Fibroblast of lung (primary cell): ENCODE results near the gene B3GALNT2. TPM values are rescaled to one million over a fixed set of nuclear protein-coding genes. Genes with fewer than 3 reads are reported as not detected.
A peak's percentile ranks its signal among the peaks of the same experiment; 100 is the strongest.

ENCODE experiments used
- DNase-seq, 2 donors: peaks; one replicate each; pipeline versions ENCODE4 v3.0.0 to v3.0.0-alpha.2; 2010; ENCODE audit warnings: low read depth in 2 of 2
- H2AFZ ChIP-seq: 2 replicates; pipeline ENCODE4 v1.5.1; 2012; ENCODE audit warnings: low read length, control low read depth, inconsistent platforms
- H3K27ac ChIP-seq: 2 replicates; pipeline ENCODE4 v1.5.1; 2011; ENCODE audit warnings: low read length, control low read depth; ENCODE audit not compliant: insufficient read depth
- H3K27me3 ChIP-seq: 2 replicates; pipeline ENCODE4 v1.5.1; 2011; ENCODE audit warnings: mild to moderate bottlenecking, low read length; ENCODE audit not compliant: control insufficient read depth, insufficient read depth
- H3K36me3 ChIP-seq: 2 replicates; pipeline ENCODE4 v1.5.1; 2011; ENCODE audit warnings: low read length; ENCODE audit not compliant: control insufficient read depth, insufficient read depth
- H3K4me1 ChIP-seq: 2 replicates; pipeline ENCODE4 v1.5.1; 2011; ENCODE audit warnings: low read length; ENCODE audit not compliant: control insufficient read depth, insufficient read depth; ENCODE audit errors: extremely low read depth
- H3K4me2 ChIP-seq: 2 replicates; pipeline ENCODE4 v1.5.1; 2011; ENCODE audit warnings: low read length, control low read depth; ENCODE audit not compliant: insufficient read depth; ENCODE audit errors: extremely low read depth
- H3K4me3 ChIP-seq, 4 experiments: fragments of 200-600 bp in 1 of 4; sonication (generic) in 1 of 4; replicated peaks in 1 of 4; 2 replicates each; pipeline ENCODE4 v1.5.1; 2011 to 2016; ENCODE audit warnings: low read length in 4 of 4, low read depth in 3 of 4, mild to moderate bottlenecking in 3 of 4, control low read depth in 2 of 4, inconsistent platforms in 1 of 4, mixed read lengths in 1 of 4; ENCODE audit not compliant: insufficient read depth in 1 of 4; ENCODE audit errors: control extremely low read depth in 1 of 4
- H3K79me2 ChIP-seq: 2 replicates; pipeline ENCODE4 v1.5.1; 2012; ENCODE audit warnings: mild to moderate bottlenecking, low read length, inconsistent platforms; ENCODE audit not compliant: control insufficient read depth, insufficient read depth
- H3K9ac ChIP-seq: 2 replicates; pipeline ENCODE4 v1.5.1; 2011; ENCODE audit warnings: mild to moderate bottlenecking, low read length, control low read depth; ENCODE audit not compliant: insufficient read depth
- H3K9me3 ChIP-seq: 2 replicates; pipeline ENCODE4 v1.5.1; 2012; ENCODE audit warnings: low read depth, low read length; ENCODE audit not compliant: control insufficient read depth, insufficient read depth
- H4K20me1 ChIP-seq: 2 replicates; pipeline ENCODE4 v1.5.1; 2011; ENCODE audit warnings: low read length; ENCODE audit not compliant: control insufficient read depth, insufficient read depth; ENCODE audit errors: extremely low read depth
- EZH2 ChIP-seq: IDR thresholded peaks from 2 replicates; pipeline ENCODE4 v1.5.1; 2012; ENCODE audit warnings: low read length, control low read depth, mild to moderate bottlenecking; ENCODE audit errors: missing control alignments
- polyA plus RNA-seq, 2 donors: library from polyadenylated mRNA; depleted of rRNA in 1 of 2; stranded (reverse) in 1 of 2; unstranded in 1 of 2; fragments of >200 nt; gene quantifications; 2 replicates each; pipeline ENCODE4 v1.2.1, GENCODE V29; 2011 to 2012; ENCODE audit warnings: missing spikeins in 1 of 2
- total RNA-seq: library from RNA; depleted of rRNA; stranded (reverse); fragments of >200 nt; gene quantifications from 2 replicates; pipeline ENCODE4 v1.2.1, GENCODE V29; 2014
- TF ChIP-seq, protein P1 (sequence below), 2 donors: IDR thresholded peaks in 1 of 2; conservative IDR thresholded peaks in 1 of 2; 1 replicate in 1 of 2; 2 replicates in 1 of 2; pipeline ENCODE4 v1.5.1; 2011 to 2012; ENCODE audit warnings: low read length in 2 of 2, control low read depth in 1 of 2, inconsistent platforms in 1 of 2, low read depth in 1 of 2, mild to moderate bottlenecking in 1 of 2

B3GALNT2 gene
- total and polyA plus RNA-seq, 2 donors (not counting 1 experiment from before 2014, with no cell fraction given), result 23.1 to 51.4 TPM

DNA sequence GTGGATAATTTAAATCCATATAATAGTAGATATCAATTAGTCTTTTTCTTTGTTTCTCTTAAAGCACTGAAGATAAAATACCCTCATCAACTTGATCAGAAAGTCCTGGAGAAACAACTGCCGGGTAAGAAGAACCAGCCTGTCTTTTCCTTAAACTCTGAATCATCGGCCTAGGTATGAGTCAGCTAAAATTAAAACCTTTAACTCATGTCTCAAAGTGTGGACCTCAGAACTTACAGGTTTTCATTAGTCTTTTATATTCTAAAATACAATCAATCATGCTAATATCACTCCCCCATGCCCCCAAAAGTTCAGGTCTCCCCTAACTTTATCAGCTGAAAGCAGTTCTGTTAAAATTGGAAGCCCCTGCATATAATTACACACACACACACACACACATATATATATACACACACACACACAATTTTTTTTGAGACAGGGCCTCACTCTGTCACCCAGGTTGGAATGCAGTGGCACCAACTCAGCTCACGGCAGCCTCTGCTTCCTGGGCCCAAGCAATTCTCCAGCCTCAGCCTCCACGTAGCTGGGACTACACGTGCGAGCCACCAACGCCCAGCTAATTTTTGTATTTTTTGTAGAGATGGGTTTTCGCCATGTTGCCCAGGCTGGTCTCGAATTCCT, 61.3 kb downstream of the B3GALNT2 start:
- Histone ChIP-seq H3K4me2 (peak overlapping the region; percentile 3), H2AFZ (no peak overlapping the region)
- no peak for TF ChIP-seq EZH2
- TF ChIP-seq, protein P1, sequence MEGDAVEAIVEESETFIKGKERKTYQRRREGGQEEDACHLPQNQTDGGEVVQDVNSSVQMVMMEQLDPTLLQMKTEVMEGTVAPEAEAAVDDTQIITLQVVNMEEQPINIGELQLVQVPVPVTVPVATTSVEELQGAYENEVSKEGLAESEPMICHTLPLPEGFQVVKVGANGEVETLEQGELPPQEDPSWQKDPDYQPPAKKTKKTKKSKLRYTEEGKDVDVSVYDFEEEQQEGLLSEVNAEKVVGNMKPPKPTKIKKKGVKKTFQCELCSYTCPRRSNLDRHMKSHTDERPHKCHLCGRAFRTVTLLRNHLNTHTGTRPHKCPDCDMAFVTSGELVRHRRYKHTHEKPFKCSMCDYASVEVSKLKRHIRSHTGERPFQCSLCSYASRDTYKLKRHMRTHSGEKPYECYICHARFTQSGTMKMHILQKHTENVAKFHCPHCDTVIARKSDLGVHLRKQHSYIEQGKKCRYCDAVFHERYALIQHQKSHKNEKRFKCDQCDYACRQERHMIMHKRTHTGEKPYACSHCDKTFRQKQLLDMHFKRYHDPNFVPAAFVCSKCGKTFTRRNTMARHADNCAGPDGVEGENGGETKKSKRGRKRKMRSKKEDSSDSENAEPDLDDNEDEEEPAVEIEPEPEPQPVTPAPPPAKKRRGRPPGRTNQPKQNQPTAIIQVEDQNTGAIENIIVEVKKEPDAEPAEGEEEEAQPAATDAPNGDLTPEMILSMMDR (conservative IDR thresholded peaks at IDR 0.05 in 1 of 2, IDR thresholded peaks at IDR 0.05 in 1 of 2; ENCODE audit: low read depth in 1 of 2, low read length in 2 of 2), result no peak

DNA sequence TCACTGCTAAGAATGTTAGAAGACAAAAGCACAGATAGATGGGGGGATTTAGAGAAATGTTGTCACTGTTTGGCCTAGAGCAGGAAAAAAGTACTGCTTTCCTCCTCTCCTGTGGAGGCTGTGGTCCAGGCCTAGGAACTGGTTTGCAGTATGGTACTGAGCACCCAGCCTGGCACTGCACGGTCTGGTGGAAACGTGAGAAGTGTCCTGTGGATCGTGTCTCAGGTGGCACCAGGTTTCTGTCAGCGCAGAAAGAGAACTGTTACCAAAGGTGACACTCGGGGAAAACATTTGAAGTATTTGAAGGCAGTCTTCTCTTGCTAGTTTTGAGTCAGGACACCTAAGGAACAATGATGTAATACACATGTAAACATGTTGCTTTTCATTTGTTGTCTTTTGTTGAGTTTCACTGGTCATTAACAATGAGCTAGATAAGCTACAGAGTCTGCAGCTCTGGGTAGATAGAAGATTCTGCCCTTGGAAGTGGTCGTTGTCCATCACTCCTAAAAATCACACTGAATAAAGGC, 63.0 kb downstream of the B3GALNT2 start:
- DNase-seq, result no peak
- Histone ChIP-seq H4K20me1 (no peaks in the 10 kb centered on the region), H3K4me1 (peaks cover 3% of the 10 kb centered on the region), H3K27ac (no peak overlapping the region), H3K79me2 (no peaks in the 10 kb centered on the region), H3K9me3 (no peaks in the 10 kb centered on the region), H3K9ac (no peak overlapping the region), H3K36me3 (peaks cover 12% of the 10 kb centered on the region), H3K27me3 (no peaks in the 10 kb centered on the region), H2AFZ (no peak overlapping the region), H3K4me2 (no peak overlapping the region), H3K4me3 (no peak overlapping the region)
- TF ChIP-seq, protein P1 (conservative IDR thresholded peaks at IDR 0.05 in 1 of 2, IDR thresholded peaks at IDR 0.05 in 1 of 2; ENCODE audit: low read depth in 1 of 2, low read length in 2 of 2), result no peak
- no peak for TF ChIP-seq EZH2

More for the DNA sequence above, 61.3 kb downstream of the B3GALNT2 start:
- DNase-seq, result peak; percentile 75 to 82
- no peaks in the 10 kb centered on the region for H3K79me2 ChIP-seq
- no peak overlapping the region for H3K9ac ChIP-seq
- H3K4me1 ChIP-seq, result peaks cover 3% of the 10 kb centered on the region
- H4K20me1 ChIP-seq, result no peaks in the 10 kb centered on the region
- H3K9me3 ChIP-seq, result no peaks in the 10 kb centered on the region
- no peaks in the 10 kb centered on the region for H3K27me3 ChIP-seq
- peak overlapping the region; percentile 58 for H3K27ac ChIP-seq
- no peak overlapping the region for H3K4me3 ChIP-seq
- H3K36me3 ChIP-seq, result peaks cover 7% of the 10 kb centered on the region

- Histone ChIP-seq H3K79me2 (no peaks in the 10 kb centered on the region), H2AFZ (no peak overlapping the region), H3K27me3 (no peaks in the 10 kb centered on the region), H3K36me3 (peaks cover 9% of the 10 kb centered on the region), H3K4me1 (no peaks in the 10 kb centered on the region), H3K9me3 (no peaks in the 10 kb centered on the region), H3K27ac (no peak overlapping the region), H3K9ac (no peak overlapping the region), H3K4me2 (no peak overlapping the region), H4K20me1 (no peaks in the 10 kb centered on the region), H3K4me3 (no peak overlapping the region)
- TF ChIP-seq, protein P1 (conservative IDR thresholded peaks at IDR 0.05 in 1 of 2, IDR thresholded peaks at IDR 0.05 in 1 of 2; ENCODE audit: low read depth in 1 of 2, low read length in 2 of 2), result no peak
- TF ChIP-seq EZH2, result no peak
- DNase-seq, result no peak
Measured at GRCh38 chr1:235434001-235434400, 70.3 kb downstream of the B3GALNT2 start.
